NB4 (cell line): ENCODE measurements around the gene INO80.

Experiments used
- CTCF ChIP-seq: IDR thresholded peaks from one replicate; pipeline ENCODE4 v1.5.1; 2012; ENCODE audit warnings: low read depth, low read length
- MYC ChIP-seq: IDR thresholded peaks from 2 replicates; pipeline ENCODE4 v1.6.1; 2011; ENCODE audit warnings: low read depth, low read length
- POLR2A ChIP-seq: IDR thresholded peaks from 2 replicates; pipeline ENCODE4 v1.6.1; 2011; ENCODE audit warnings: mild to moderate bottlenecking; ENCODE audit not compliant: insufficient read length; ENCODE audit errors: extremely low read depth

DNA sequence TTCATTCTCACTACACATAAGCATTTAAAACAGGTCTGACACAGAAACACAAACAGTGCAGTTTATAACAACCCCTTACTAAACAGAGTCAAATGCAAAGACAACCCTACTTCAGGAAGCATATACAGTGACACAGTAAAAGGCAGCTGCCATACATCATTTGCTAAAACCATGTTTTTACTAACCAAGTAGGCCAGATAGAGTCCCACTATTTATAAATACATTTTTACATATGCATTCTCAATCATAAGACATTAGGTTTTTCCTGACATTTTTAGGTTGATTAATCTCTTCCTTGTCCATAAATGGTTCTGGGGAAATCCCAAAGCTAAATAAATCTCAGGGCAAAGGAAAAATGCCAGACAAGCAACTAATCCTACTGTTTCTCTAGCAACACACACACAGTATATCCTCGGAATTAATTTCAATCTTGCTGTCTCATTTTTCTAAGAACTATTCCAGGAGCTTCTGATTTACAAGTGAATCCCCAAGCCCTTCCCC lies 123.8 kb downstream of the INO80 start:
- TF ChIP-seq POLR2A (no peak), CTCF (no peak), MYC (no peak)
